Endometrial microvascular endothelial cells (primary cell): ENCODE measurements around the gene SFXN1. TPM values are rescaled to one million over a fixed set of nuclear protein-coding genes. Genes with fewer than 3 reads are reported as not detected.

Source experiments
- in situ Hi-C: cut with HindIII; loops from 2 replicates; pipeline ENCODE4 v1.10.0; 2017; ENCODE audit warnings: low sequenced_read_pairs, low pct_unique_long_range_greater_than_20kb; ENCODE audit errors: inconsistent ontology term
- total RNA-seq: library from RNA; depleted of rRNA; stranded (reverse); fragments of >200 nt; gene quantifications from one replicate; pipeline ENCODE4 v1.2.3, GENCODE V29; 2015; ENCODE audit errors: inconsistent ontology term

SFXN1 gene
- total RNA-seq, 1 donor from 2014 or later = 102 TPM

- in situ Hi-C loops = no loop called here
Measured at GRCh38 chr5:175556794-175557193, 78.4 kb downstream of the SFXN1 start.

- in situ Hi-C loops = no loop called here
Measured at GRCh38 chr5:175557778-175558177, 79.4 kb downstream of the SFXN1 start.

GRCh38 chr5:175558801-175559480, 80.6 kb downstream of the SFXN1 start:
- in situ Hi-C loops = no loop called here

GRCh38 chr5:175560011-175560410, 81.7 kb downstream of the SFXN1 start:
- in situ Hi-C loops = no loop called here

GRCh38 chr5:175561085-175561484, 82.7 kb downstream of the SFXN1 start:
- in situ Hi-C loops = no loop called here

DNA sequence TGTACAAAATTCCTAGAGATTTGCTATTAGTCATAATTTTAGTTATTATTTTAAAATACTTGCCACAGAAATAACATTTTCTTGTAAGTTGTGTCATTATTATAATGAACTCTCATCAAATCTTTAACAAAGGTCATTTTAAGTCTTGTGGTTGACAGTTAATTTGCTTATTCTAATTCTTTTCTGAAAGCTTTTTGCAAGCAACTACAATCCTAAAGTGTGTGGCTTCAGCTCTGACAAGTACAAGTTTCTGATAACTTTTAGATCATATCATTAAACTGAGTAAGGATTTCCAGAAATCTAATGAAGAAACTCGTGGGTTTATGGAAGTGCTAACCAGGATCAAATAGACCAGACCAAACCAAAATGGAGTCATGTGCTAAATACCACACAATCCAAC, 86.4 kb downstream of the SFXN1 start:
- in situ Hi-C loops = no loop called here

DNA sequence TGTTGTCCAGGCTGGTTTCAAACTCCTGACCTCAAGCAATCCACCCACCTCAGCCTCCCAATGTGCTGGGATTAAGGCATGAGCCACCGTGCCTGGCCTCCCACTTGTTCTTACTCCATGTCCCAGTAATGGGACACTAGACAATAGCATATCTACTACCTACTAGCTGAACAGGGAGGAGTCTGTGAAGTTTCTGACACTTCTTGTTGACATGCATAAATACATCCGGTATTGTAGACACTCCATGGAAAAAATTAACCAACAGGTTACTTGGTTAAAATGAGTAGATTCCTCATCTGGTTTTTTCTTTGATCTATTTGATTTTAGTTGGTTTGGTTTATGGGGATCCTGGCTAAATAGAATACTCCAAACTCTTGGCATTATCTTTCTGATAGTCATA, 88.3 kb downstream of the SFXN1 start:
- in situ Hi-C loops = no loop called here

GRCh38 chr5:175567954-175568353, 89.6 kb downstream of the SFXN1 start:
- in situ Hi-C loops = no loop called here

DNA sequence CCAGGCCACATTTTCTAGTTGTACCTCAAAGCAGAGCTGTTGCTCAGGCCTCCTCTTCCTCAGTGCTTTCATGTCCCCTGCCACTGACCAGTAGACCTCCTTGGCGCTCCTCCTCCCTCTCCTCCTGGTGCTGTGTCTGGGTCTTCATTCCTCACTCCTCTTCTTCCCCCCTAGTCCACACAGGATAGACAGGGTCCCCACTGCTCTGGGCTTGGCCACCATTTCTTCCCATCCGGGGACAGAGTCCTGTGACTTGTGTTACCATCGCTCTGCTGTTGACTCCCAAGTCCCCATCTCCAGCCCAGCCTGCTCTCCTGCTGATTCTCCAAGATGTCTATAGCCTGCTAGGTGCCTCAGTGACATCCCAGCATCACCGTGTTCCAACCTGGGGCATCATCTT, 91.3 kb downstream of the SFXN1 start:
- in situ Hi-C loops = no loop called here

GRCh38 chr5:175572886-175573285, 94.5 kb downstream of the SFXN1 start:
- in situ Hi-C loops = no loop called here

DNA sequence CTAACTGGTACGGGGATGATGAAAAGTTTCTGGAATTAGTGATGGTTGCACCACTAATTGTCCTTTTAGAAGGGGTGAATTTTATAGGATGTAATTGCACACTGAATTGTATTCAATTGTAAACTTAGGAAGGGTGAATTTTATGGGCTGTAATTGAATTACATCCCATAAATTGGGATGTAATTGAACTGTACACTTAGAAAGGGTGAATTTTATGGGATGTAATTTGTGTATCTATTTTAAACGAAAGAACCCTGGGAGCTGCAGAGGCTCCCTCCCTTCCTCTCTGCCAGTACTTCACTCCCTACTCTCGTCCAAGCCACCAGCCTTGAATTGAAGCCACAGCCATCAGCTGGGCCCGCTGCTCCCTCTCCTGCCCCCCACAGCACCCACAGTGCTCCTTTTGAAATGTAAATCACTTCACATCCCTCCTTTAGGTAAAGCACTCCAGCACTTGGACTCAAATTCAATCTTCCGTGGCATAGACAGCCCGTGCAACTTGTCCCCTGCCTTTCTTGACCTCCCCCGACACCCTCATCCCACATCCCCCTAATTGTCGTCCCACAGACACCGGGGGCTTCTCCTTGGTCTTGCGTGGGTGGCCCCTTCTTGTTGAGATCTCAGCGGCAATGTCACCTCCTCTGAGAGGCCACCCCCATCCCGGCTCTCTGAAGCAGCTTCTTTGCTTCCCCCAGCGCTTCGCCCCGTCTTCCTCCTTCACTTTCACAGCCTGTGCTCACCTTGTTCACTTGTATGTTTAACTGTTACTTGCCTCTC, 95.3 kb downstream of the SFXN1 start:
- in situ Hi-C loops = no loop called here

GRCh38 chr5:175575301-175575700, 96.9 kb downstream of the SFXN1 start:
- in situ Hi-C loops = no loop called here

DNA sequence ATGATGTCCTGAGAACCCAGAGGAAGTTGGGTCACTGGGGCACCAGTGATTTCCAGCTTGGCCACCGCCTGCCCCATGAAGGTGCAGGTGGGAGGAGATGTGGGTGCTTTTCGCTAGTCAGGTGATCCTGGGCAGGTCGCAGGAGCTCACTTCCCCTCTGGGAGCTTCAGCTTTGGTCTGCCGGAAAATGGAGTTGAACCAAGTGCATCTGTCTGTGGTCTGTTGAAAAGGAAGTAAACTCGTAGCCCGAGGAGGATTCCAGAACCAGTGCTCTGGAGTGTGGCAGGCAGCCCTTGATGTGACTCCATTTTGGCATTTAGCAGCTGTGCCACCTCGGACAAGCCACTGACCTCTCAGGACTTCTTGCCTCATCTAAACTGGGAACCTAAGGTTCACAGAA, 97.7 kb downstream of the SFXN1 start:
- in situ Hi-C loops = no loop called here

- in situ Hi-C loops = no loop called here
Measured at GRCh38 chr5:175576591-175576990, 98.2 kb downstream of the SFXN1 start.

Other genes with a start within 250 kb of the SFXN1 start
- not detected for gene DRD1, start 34.4 kb upstream of the SFXN1 start, total RNA-seq
- gene HRH2, start 179.5 kb downstream of the SFXN1 start, total RNA-seq = not detected